H1 (cell line): ENCODE measurements around the gene FAM72A.
"Not testable (repeated sequence)": the region's sequence is repeated elsewhere in the genome, so short reads cannot be mapped to it uniquely, and the experiment has no call there.

ENCODE experiments used
- CBX5 ChIP-seq: fragments of 300-800, 300-1000 bp; sonication (generic); IDR thresholded peaks from 2 replicates; pipeline ENCODE4 v1.7.1; 2016; ENCODE audit warnings: antibody characterized with exemption, low read length, low read depth
- CREB1 ChIP-seq: IDR thresholded peaks from 2 replicates; pipeline ENCODE4 v1.6.1; 2012; ENCODE audit warnings: inconsistent platforms
- CTCF ChIP-seq, 3 experiments: IDR thresholded peaks; 1 replicate in 2 of 3; 2 replicates in 1 of 3; pipeline versions ENCODE4 v1.5.1 to v1.6.1; 2011; ENCODE audit warnings: low read length in 3 of 3, mild to moderate bottlenecking in 3 of 3, inconsistent platforms in 2 of 3, low read depth in 1 of 3, moderate library complexity in 1 of 3; ENCODE audit not compliant: insufficient read depth in 1 of 3; ENCODE audit errors: control extremely low read depth in 1 of 3
- EGR1 ChIP-seq: IDR thresholded peaks from 2 replicates; pipeline ENCODE4 v1.6.1; 2011; ENCODE audit warnings: low read depth, low read length, borderline replicate concordance
- EP300 ChIP-seq, 2 experiments: IDR thresholded peaks; 1 replicate in 1 of 2; 2 replicates in 1 of 2; pipeline ENCODE4 v1.6.1; 2011 to 2012; ENCODE audit warnings: low read depth in 2 of 2, low read length in 2 of 2, mild to moderate bottlenecking in 2 of 2, borderline replicate concordance in 1 of 2, inconsistent platforms in 1 of 2, moderate library complexity in 1 of 2
- PHF8 ChIP-seq: fragments of 200-600 bp; sonication (generic); conservative IDR thresholded peaks from 2 replicates; pipeline ENCODE4 v1.7.1; 2012; ENCODE audit warnings: low read depth, mild to moderate bottlenecking, inconsistent platforms, low read length, moderate library complexity
- POLR2A ChIP-seq, 2 experiments: IDR thresholded peaks; 1 replicate in 1 of 2; 2 replicates in 1 of 2; pipeline ENCODE4 v1.6.1; 2011; ENCODE audit warnings: low read depth in 2 of 2, low read length in 2 of 2, mild to moderate bottlenecking in 2 of 2; ENCODE audit errors: control extremely low read depth in 1 of 2
- RAD21 ChIP-seq, 2 experiments: IDR thresholded peaks in 1 of 2; conservative IDR thresholded peaks in 1 of 2; 2 replicates each; pipeline ENCODE4 v1.6.1; 2011; ENCODE audit warnings: low read depth in 2 of 2, low read length in 2 of 2, improper control_type of control experiment in 1 of 2, inconsistent platforms in 1 of 2, mild to moderate bottlenecking in 1 of 2, moderate library complexity in 1 of 2
- RXRA ChIP-seq: IDR thresholded peaks from 2 replicates; pipeline ENCODE4 v1.6.1; 2011; ENCODE audit warnings: low read depth, mild to moderate bottlenecking, low read length, moderate library complexity; ENCODE audit not compliant: insufficient read depth
- SIN3A ChIP-seq, 2 experiments: IDR thresholded peaks in 1 of 2; conservative IDR thresholded peaks in 1 of 2; 2 replicates each; pipeline ENCODE4 v1.6.1; 2011 to 2012; ENCODE audit warnings: low read length in 2 of 2, improper control_type of control experiment in 1 of 2, low read depth in 1 of 2, mild to moderate bottlenecking in 1 of 2
- TEAD4 ChIP-seq: IDR thresholded peaks from 2 replicates; pipeline ENCODE4 v1.6.1; 2012; ENCODE audit warnings: low read depth, low read length, inconsistent platforms, mixed read lengths
- USF2 ChIP-seq: IDR thresholded peaks from 2 replicates; pipeline ENCODE4 v1.6.1; 2011; ENCODE audit warnings: low read length, improper control_type of control experiment

GRCh38 chr1:206220332-206221000 lies 17.8 kb upstream of the FAM72A start:
- not testable (repeated sequence) for TF ChIP-seq EGR1; CTCF (IDR thresholded peaks at IDR 0.05; ENCODE audit: control extremely low read depth in 1 of 3, insufficient read depth in 1 of 3, low read depth in 1 of 3, low read length in 3 of 3); USF2; PHF8; TEAD4; CREB1; SIN3A (conservative IDR thresholded peaks at IDR 0.05 in 1 of 2, IDR thresholded peaks at IDR 0.05 in 1 of 2; ENCODE audit: low read depth in 1 of 2, low read length in 2 of 2); RXRA; RAD21 (IDR thresholded peaks at IDR 0.05 in 1 of 2, conservative IDR thresholded peaks at IDR 0.05 in 1 of 2; ENCODE audit: low read depth in 2 of 2, low read length in 2 of 2); POLR2A (IDR thresholded peaks at IDR 0.05; ENCODE audit: control extremely low read depth in 1 of 2, low read depth in 2 of 2, low read length in 2 of 2); CBX5; EP300 (IDR thresholded peaks at IDR 0.05; ENCODE audit: borderline replicate concordance in 1 of 2, low read depth in 2 of 2, low read length in 2 of 2)
